Stimulated activated CD8-positive, alpha-beta memory T cell treated with anti-CD3 and anti-CD28 coated beads, Interleukin-12 subunit alpha, Interleukin-12 subunit beta, amount 100 ng/mL, for 1 hour (primary cell): ENCODE data around the gene CENPV.
"Not testable (repeated sequence)": the region's sequence is repeated elsewhere in the genome, so short reads cannot be mapped to it uniquely, and the experiment has no call there.

ENCODE experiments used
- DNase-seq: peaks from one replicate; pipeline ENCODE4 v3.0.0-alpha.2; 2020; ENCODE audit warnings: low read depth

The CENPV gene

GRCh38 chr17:16353317-16354174, at the start of gene CENPV:
Gene CENPV (minus strand): TSS chr17:16353469. CDS start chr17:16353436, 33 bp downstream.
- peak; percentile 24 for DNase-seq

GRCh38 chr17:16398270-16399267, 45.3 kb upstream of the CENPV start:
- DNase-seq = peak; percentile 11

- not testable (repeated sequence) for DNase-seq
Measured at GRCh38 chr17:16396693-16397092, 43.4 kb upstream of the CENPV start.

GRCh38 chr17:16395887-16396286, 42.6 kb upstream of the CENPV start:
- DNase-seq = not testable (repeated sequence)

GRCh38 chr17:16392491-16392890, 39.2 kb upstream of the CENPV start:
- DNase-seq = not testable (repeated sequence)

- no peak for DNase-seq
Measured at GRCh38 chr17:16391451-16391850, 38.2 kb upstream of the CENPV start.

GRCh38 chr17:16386126-16386507, 32.8 kb upstream of the CENPV start:
- not testable (repeated sequence) for DNase-seq

- DNase-seq = no peak
Measured at GRCh38 chr17:16384557-16384956, 31.3 kb upstream of the CENPV start.

- DNase-seq = no peak
Measured at GRCh38 chr17:16383772-16384287, 30.6 kb upstream of the CENPV start.

- DNase-seq = no peak
Measured at GRCh38 chr17:16383216-16383615, 29.9 kb upstream of the CENPV start.

- peak; percentile 26 for DNase-seq
Measured at GRCh38 chr17:16381496-16381820, 28.2 kb upstream of the CENPV start.

GRCh38 chr17:16380640-16381495, 27.6 kb upstream of the CENPV start, which contains the start of gene UBB:
Gene UBB (plus strand): TSS chr17:16381091. CDS start chr17:16381908, 817 bp downstream.
- peak; percentile 88 for DNase-seq

- DNase-seq = no peak
Measured at GRCh38 chr17:16379654-16380053, 26.4 kb upstream of the CENPV start.

GRCh38 chr17:16378636-16379282, 25.5 kb upstream of the CENPV start:
- no peak for DNase-seq

GRCh38 chr17:16377941-16378341, 24.7 kb upstream of the CENPV start:
- DNase-seq = no peak

- DNase-seq = no peak
Measured at GRCh38 chr17:16374146-16374938, 21.1 kb upstream of the CENPV start.

GRCh38 chr17:16371742-16372141, 18.5 kb upstream of the CENPV start:
- no peak for DNase-seq

GRCh38 chr17:16364625-16365024, 11.4 kb upstream of the CENPV start:
- no peak for DNase-seq

GRCh38 chr17:16363749-16364536, 10.7 kb upstream of the CENPV start:
- peak; percentile 58 for DNase-seq
